Psoas muscle (tissue), 8 donors: Measurements from ENCODE around the gene PCDH9. TPM values are rescaled to one million over a fixed set of nuclear protein-coding genes. Genes with fewer than 3 reads are reported as not detected.

Source experiments
- ATAC-seq, 4 donors: fragments of 200-7000 bp; cut with Tn5 transposase; one replicate each; pipeline ENCODE4 v1.9.1; 2020; ENCODE audit warnings: moderate library complexity in 3 of 4, mild to moderate bottlenecking in 2 of 4
- DNase-seq, 2 donors: peaks; one replicate each; pipeline ENCODE4 v3.0.0-alpha.2; 2020
- H3K27ac ChIP-seq: fragments of 200-600 bp; one replicate; pipeline ENCODE4 v1.8.0; 2022
- H3K27me3 ChIP-seq, 3 donors: fragments of 200-600 bp in 1 of 3; one replicate each; pipeline versions ENCODE4 v1.6.1 to v1.8.0; 2013 to 2022; ENCODE audit warnings: low read length in 2 of 3, mild to moderate bottlenecking in 2 of 3, moderate library complexity in 1 of 3; ENCODE audit not compliant: insufficient read depth in 3 of 3
- H3K36me3 ChIP-seq, 2 donors: fragments of 200-600 bp in 1 of 2; one replicate each; pipeline versions ENCODE4 v1.6.1 to v1.8.0; 2013 to 2022; ENCODE audit warnings: low read depth in 1 of 2, mild to moderate bottlenecking in 1 of 2, moderate library complexity in 1 of 2; ENCODE audit not compliant: insufficient read depth in 1 of 2
- H3K4me1 ChIP-seq: fragments of 200-600 bp; one replicate; pipeline ENCODE4 v1.8.0; 2022
- H3K4me3 ChIP-seq: fragments of 200-600 bp; one replicate; pipeline ENCODE4 v1.8.0; 2022; ENCODE audit warnings: mild to moderate bottlenecking
- H3K9me3 ChIP-seq: fragments of 200-600 bp; one replicate; pipeline ENCODE4 v1.8.0; 2022
- WGBS, 3 donors: extraction: QIAGEN DNeasy Blood & Tissue Kit; methylation state at CpG; one replicate each; pipeline versions ENCODE4 v1.1.6 to v1.1.7; 2013; 5-methylcytosine and 5-hydroxymethylcytosine counted together
- intact Hi-C, 2 donors: fragments of 100-400 bp; cut with DNase I; formaldehyde crosslinking; loops; one replicate each; pipeline versions ENCODE4 v1.11.0 to v1.14.2; 2022
- polyA plus RNA-seq, 3 donors: library from polyadenylated mRNA; stranded (reverse); fragments of 200-250 nt; gene quantifications; one replicate each; pipeline ENCODE4 v1.2.3, GENCODE V29; 2013
- total RNA-seq, 4 donors: library from RNA; stranded (reverse); fragmentation: NEBNext Ultra II Directional in 2 of 4; extraction: Animal tissue kit (Norgen Biotek cat#: 25700) in 2 of 4; gene quantifications; one replicate each; pipeline versions ENCODE4 v1.2.1 to v1.2.4, GENCODE V29; 2021 to 2023
- TF ChIP-seq, protein P1 (sequence below): fragments of 200-600 bp; IDR thresholded peaks from one replicate; pipeline ENCODE4 v1.8.0; 2022; ENCODE audit warnings: antibody characterized with exemption
- donor health status: healthy with polysubstance abuse.
- donor health status: DM: no; HTN: no; CAD: no; lungs with moderate emphysema.
- donor health status: Bipolar disorder and iron deficiency.
- donor health status: healthy.
- donor health status: DM: yes; HTN: yes; CAD: no.
- donor health status: DM: no; HTN: no; CAD: no.
- donor health status: DM: no; HTN: no; CAD: no.
- donor health status: DM: yes; HTN: yes; CAD: no.

Gene PCDH9
- total and polyA plus RNA-seq, 7 donors, result 0.27 to 4.9 (median 2.1) TPM

DNA sequence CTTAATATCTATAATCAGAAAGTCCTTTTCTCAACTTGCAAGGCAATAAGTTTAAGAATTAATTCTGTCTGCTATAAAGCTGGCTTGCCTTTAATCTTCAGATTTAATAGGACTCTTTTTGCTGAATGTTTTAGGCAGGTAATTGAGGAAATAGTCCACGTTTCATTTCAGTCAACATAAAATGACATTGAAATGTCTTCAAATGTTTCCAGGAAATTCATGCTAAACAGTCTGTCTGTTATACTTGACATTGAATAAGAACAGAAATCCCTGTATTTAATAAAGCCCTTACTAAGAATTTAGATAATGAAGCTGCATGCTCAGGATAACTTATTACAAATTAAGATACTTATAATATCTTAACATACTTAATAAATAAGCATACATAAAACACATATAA lies 84.2 kb downstream of the PCDH9 start:
- no peaks in the 10 kb centered on the region for H3K36me3 ChIP-seq
- intact Hi-C loops, result no loop called here
- no peak for DNase-seq
- H3K4me1 ChIP-seq, result peaks cover 12% of the 10 kb centered on the region
- no peak overlapping the region for H3K27ac ChIP-seq
- no peaks in the 10 kb centered on the region for H3K9me3 ChIP-seq
- no peaks in the 10 kb centered on the region for H3K27me3 ChIP-seq
- TF ChIP-seq, protein P1, sequence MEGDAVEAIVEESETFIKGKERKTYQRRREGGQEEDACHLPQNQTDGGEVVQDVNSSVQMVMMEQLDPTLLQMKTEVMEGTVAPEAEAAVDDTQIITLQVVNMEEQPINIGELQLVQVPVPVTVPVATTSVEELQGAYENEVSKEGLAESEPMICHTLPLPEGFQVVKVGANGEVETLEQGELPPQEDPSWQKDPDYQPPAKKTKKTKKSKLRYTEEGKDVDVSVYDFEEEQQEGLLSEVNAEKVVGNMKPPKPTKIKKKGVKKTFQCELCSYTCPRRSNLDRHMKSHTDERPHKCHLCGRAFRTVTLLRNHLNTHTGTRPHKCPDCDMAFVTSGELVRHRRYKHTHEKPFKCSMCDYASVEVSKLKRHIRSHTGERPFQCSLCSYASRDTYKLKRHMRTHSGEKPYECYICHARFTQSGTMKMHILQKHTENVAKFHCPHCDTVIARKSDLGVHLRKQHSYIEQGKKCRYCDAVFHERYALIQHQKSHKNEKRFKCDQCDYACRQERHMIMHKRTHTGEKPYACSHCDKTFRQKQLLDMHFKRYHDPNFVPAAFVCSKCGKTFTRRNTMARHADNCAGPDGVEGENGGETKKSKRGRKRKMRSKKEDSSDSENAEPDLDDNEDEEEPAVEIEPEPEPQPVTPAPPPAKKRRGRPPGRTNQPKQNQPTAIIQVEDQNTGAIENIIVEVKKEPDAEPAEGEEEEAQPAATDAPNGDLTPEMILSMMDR, result no peak
- 38 to 64% (median 41%) methylated on average over 1 of the region's 1 CpG for WGBS, 3 donors
- no peak for ATAC-seq
- H3K4me3 ChIP-seq, result no peak overlapping the region

DNA sequence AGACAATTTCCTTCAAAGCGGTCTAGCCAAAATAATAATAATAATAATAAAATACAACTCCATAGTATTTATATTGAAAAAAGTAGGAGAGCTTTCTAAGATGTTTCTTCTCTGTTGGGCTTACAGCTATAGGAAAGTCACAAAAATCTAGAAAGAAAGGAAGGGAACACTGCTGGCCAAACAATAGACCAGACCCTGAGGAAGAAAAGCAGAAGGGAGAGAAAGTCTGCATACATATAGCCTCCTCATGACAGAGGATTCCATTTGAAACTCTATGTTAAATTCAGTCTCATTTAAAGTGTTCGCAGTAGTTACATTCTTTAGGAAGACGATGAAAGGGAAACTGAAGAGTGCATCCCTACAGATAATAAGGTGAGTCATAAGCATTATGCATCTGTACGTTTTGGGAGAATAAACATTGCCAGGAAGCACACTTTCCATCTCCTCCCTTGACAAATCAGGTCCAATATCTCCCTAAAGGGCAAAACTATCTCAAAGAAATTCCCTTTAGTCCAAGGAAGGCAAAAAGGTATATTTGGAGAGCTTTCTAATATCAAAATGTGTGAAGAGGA lies 86.5 kb downstream of the PCDH9 start:
- Histone ChIP-seq H3K27ac (no peak overlapping the region), H3K27me3 (no peaks in the 10 kb centered on the region), H3K4me1 (peaks cover 12% of the 10 kb centered on the region), H3K4me3 (no peak overlapping the region), H3K9me3 (no peaks in the 10 kb centered on the region), H3K36me3 (no peaks in the 10 kb centered on the region)
- TF ChIP-seq, protein P1, result no peak
- DNase-seq (no peak), ATAC-seq (no peak)
- 80 to 86% (median 83%) methylated on average over 4 of the region's 4 CpGs for WGBS, 3 donors
- intact Hi-C loops, result no loop called here

DNA sequence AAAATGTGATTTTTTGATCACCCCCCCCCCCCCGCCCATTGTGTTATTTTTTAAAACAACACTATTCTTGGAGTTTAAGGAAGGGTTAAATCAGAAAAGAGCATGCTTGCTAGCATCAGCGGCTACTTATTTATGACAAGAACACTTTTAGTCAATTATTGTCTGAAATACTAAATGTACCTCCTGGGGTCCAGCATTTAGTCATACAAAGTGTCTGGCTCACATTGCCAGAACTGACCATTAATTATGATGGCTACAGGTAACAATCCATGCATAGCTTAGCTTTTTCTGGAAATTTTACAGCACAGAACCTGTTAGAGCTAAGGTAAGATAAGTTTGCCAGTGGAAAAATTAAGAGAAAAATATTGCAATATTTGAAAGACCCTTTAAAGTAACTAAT lies 90.1 kb downstream of the PCDH9 start:
- no peak for ATAC-seq
- 70 to 91% (median 80%) methylated on average over 2 of the region's 2 CpGs for WGBS, 3 donors
- Histone ChIP-seq H3K36me3 (no peaks in the 10 kb centered on the region), H3K27ac (no peak overlapping the region), H3K9me3 (no peaks in the 10 kb centered on the region), H3K4me3 (no peak overlapping the region), H3K4me1 (no peaks in the 10 kb centered on the region), H3K27me3 (no peaks in the 10 kb centered on the region)
- no peak for DNase-seq
- intact Hi-C loops, result no loop called here
- TF ChIP-seq, protein P1, result no peak

DNA sequence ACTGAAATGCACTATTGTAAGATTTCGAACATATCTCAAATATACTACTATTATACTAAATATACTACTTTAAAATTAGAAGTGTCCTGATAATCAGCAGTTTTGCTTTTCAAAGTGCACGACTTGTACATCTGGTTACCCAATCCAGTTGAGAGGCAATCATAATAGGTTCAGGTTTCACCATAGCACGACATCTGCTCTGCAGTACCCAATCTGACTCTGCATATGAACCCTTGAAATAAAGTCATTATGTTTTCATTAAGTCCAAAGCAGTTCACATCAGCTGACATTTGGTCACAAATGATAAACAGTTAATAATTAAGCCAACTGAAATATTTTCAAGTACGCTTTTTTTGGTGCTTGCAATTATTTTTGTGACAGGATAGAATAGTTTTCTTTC lies 90.6 kb downstream of the PCDH9 start:
- Histone ChIP-seq H3K4me3 (no peak overlapping the region), H3K27me3 (no peaks in the 10 kb centered on the region), H3K4me1 (no peaks in the 10 kb centered on the region), H3K36me3 (no peaks in the 10 kb centered on the region), H3K27ac (no peak overlapping the region), H3K9me3 (no peaks in the 10 kb centered on the region)
- ATAC-seq, result peak in 1 of 4 donors; percentile 47
- intact Hi-C loops, result no loop called here
- 60 to 67% (median 61%) methylated on average over 4 of the region's 4 CpGs for WGBS, 3 donors
- TF ChIP-seq, protein P1, result no peak
- no peak for DNase-seq

DNA sequence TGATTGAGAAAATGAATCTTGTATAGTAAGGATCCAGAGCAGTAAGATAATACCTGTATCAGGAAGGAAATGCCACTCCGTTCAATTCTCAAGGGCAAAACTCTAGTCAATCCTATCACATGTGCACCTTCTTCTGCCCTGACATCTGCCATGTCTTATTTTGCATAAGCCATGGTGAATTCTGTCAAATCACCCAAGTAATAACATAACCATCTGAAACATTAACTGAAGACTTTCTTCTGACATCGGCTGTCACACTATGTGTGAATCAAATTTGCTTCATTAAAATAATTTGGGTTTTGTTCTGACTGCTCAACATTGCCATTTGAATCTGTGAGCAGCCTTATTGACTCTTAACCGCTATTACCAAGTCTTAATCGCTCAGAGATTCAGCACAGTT lies 91.2 kb downstream of the PCDH9 start:
- 83 to 92% (median 87%) methylated on average over 4 of the region's 4 CpGs for WGBS, 3 donors
- no peaks in the 10 kb centered on the region for H3K27me3 ChIP-seq
- no peaks in the 10 kb centered on the region for H3K36me3 ChIP-seq
- TF ChIP-seq, protein P1, result no peak
- no peak for ATAC-seq
- no peak for DNase-seq
- H3K4me3 ChIP-seq, result no peak overlapping the region
- no peaks in the 10 kb centered on the region for H3K9me3 ChIP-seq
- no peak overlapping the region for H3K27ac ChIP-seq
- H3K4me1 ChIP-seq, result no peaks in the 10 kb centered on the region
- intact Hi-C loops, result no loop called here
